ENCODE results near the gene ARFGAP3.

Gene ARFGAP3

GRCh38 chr22:42816336-42816735 lies 40.7 kb downstream of the ARFGAP3 start:
- DNase-seq = no peak

GRCh38 chr22:42814616-42815015 lies 42.5 kb downstream of the ARFGAP3 start:
- no peak for DNase-seq

- DNase-seq = no peak
Measured at GRCh38 chr22:42814215-42814614, 42.9 kb downstream of the ARFGAP3 start.

GRCh38 chr22:42813501-42813900 lies 43.6 kb downstream of the ARFGAP3 start:
- DNase-seq = no peak

GRCh38 chr22:42811459-42811858 lies 45.6 kb downstream of the ARFGAP3 start:
- no peak for DNase-seq

GRCh38 chr22:42808521-42808920 lies 48.6 kb downstream of the ARFGAP3 start:
- DNase-seq = no peak

GRCh38 chr22:42807185-42807584 lies 49.9 kb downstream of the ARFGAP3 start:
- no peak for DNase-seq

GRCh38 chr22:42805998-42806830 lies 50.9 kb downstream of the ARFGAP3 start:
- DNase-seq = no peak

- DNase-seq = no peak
Measured at GRCh38 chr22:42805016-42805997, 51.8 kb downstream of the ARFGAP3 start.

- no peak for DNase-seq
Measured at GRCh38 chr22:42803389-42803788, 53.7 kb downstream of the ARFGAP3 start.

- no peak for DNase-seq
Measured at GRCh38 chr22:42801252-42802080, 55.6 kb downstream of the ARFGAP3 start.

GRCh38 chr22:42800451-42801251 lies 56.4 kb downstream of the ARFGAP3 start:
- no peak for DNase-seq

GRCh38 chr22:42799461-42800405 lies 57.3 kb downstream of the ARFGAP3 start:
- no peak for DNase-seq

GRCh38 chr22:42799061-42799460 lies 58.0 kb downstream of the ARFGAP3 start:
- no peak for DNase-seq

GRCh38 chr22:42797011-42797410 lies 60.1 kb downstream of the ARFGAP3 start:
- DNase-seq = peak in 1 of 2 donors; percentile 47

- DNase-seq = no peak
Measured at GRCh38 chr22:42796081-42796480, 61.0 kb downstream of the ARFGAP3 start.

- no peak for DNase-seq
Measured at GRCh38 chr22:42794551-42795510, 62.2 kb downstream of the ARFGAP3 start.

GRCh38 chr22:42793848-42794405 lies 63.1 kb downstream of the ARFGAP3 start:
- no peak for DNase-seq

All from bone marrow (tissue), 2 donors.